Eye (tissue), 1 donor: ENCODE measurements around the gene NLGN1.
"Not testable (repeated sequence)": the region's sequence is repeated elsewhere in the genome, so short reads cannot be mapped to it uniquely, and the experiment has no call there.

Experiments
- DNase-seq: peaks from one replicate; pipeline ENCODE4 v3.0.0-alpha.2; 2015

The NLGN1 gene

GRCh38 chr3:174197416-174197815 lies 799.9 kb downstream of the NLGN1 start:
- DNase-seq, result no peak

GRCh38 chr3:174198199-174198598 lies 800.7 kb downstream of the NLGN1 start:
- no peak for DNase-seq

GRCh38 chr3:174199696-174200095 lies 802.2 kb downstream of the NLGN1 start:
- DNase-seq, result no peak

- peak; percentile 48 for DNase-seq
Measured at GRCh38 chr3:174202116-174202515, 804.6 kb downstream of the NLGN1 start.

- DNase-seq, result no peak
Measured at GRCh38 chr3:174202561-174202960, 805.0 kb downstream of the NLGN1 start.

GRCh38 chr3:174204765-174205164 lies 807.2 kb downstream of the NLGN1 start:
- DNase-seq, result no peak

GRCh38 chr3:174206607-174207192 lies 809.2 kb downstream of the NLGN1 start:
- DNase-seq, result no peak

- DNase-seq, result no peak
Measured at GRCh38 chr3:174208161-174208560, 810.6 kb downstream of the NLGN1 start.

- not testable (repeated sequence) for DNase-seq
Measured at GRCh38 chr3:174211896-174212295, 814.4 kb downstream of the NLGN1 start.

- no peak for DNase-seq
Measured at GRCh38 chr3:174215456-174215855, 817.9 kb downstream of the NLGN1 start.

- DNase-seq, result no peak
Measured at GRCh38 chr3:174216019-174216418, 818.5 kb downstream of the NLGN1 start.

- DNase-seq, result no peak
Measured at GRCh38 chr3:174216946-174217718, 819.6 kb downstream of the NLGN1 start.

GRCh38 chr3:174218016-174218415 lies 820.5 kb downstream of the NLGN1 start:
- no peak for DNase-seq

- DNase-seq, result no peak
Measured at GRCh38 chr3:174219738-174220137, 822.2 kb downstream of the NLGN1 start.

GRCh38 chr3:174220775-174221554 lies 823.4 kb downstream of the NLGN1 start:
- no peak for DNase-seq

GRCh38 chr3:174223042-174223441 lies 825.5 kb downstream of the NLGN1 start:
- DNase-seq, result no peak

- no peak for DNase-seq
Measured at GRCh38 chr3:174223626-174224025, 826.1 kb downstream of the NLGN1 start.

- no peak for DNase-seq
Measured at GRCh38 chr3:174229916-174230315, 832.4 kb downstream of the NLGN1 start.

- DNase-seq, result not testable (repeated sequence)
Measured at GRCh38 chr3:174232028-174232657, 834.6 kb downstream of the NLGN1 start.

GRCh38 chr3:174232658-174233429 lies 835.3 kb downstream of the NLGN1 start:
- DNase-seq, result no peak

- no peak for DNase-seq
Measured at GRCh38 chr3:174233511-174233910, 836.0 kb downstream of the NLGN1 start.

GRCh38 chr3:174242311-174243041 lies 844.9 kb downstream of the NLGN1 start:
- no peak for DNase-seq
